Measurements from ENCODE around the gene PITPNM3. TPM values are rescaled to one million over a fixed set of nuclear protein-coding genes. Genes with fewer than 3 reads are reported as not detected.

PITPNM3 gene
- total RNA-seq, 1 experiment from 2014 or later, result 1.4 TPM

- no peaks in the 10 kb centered on the region for H3K9me3 ChIP-seq
- H3K4me3 ChIP-seq, result no peak overlapping the region
- no peak for DNase-seq
- H3K36me3 ChIP-seq, result no peaks in the 10 kb centered on the region
- no peaks in the 10 kb centered on the region for H3K27me3 ChIP-seq
Measured at GRCh38 chr17:6501359-6501758, 55.0 kb downstream of the PITPNM3 start.

GRCh38 chr17:6498901-6499540 is 57.3 kb downstream of the PITPNM3 start:
- Histone ChIP-seq H3K9me3 (no peaks in the 10 kb centered on the region), H3K36me3 (no peaks in the 10 kb centered on the region), H3K4me3 (no peak overlapping the region), H3K27me3 (no peaks in the 10 kb centered on the region)
- DNase-seq, result no peak

GRCh38 chr17:6498356-6498755 is 58.0 kb downstream of the PITPNM3 start:
- H3K27me3 ChIP-seq, result no peaks in the 10 kb centered on the region
- no peak for DNase-seq
- no peaks in the 10 kb centered on the region for H3K36me3 ChIP-seq
- no peak overlapping the region for H3K4me3 ChIP-seq
- no peaks in the 10 kb centered on the region for H3K9me3 ChIP-seq

- Histone ChIP-seq H3K27me3 (no peaks in the 10 kb centered on the region), H3K36me3 (no peaks in the 10 kb centered on the region), H3K9me3 (no peaks in the 10 kb centered on the region), H3K4me3 (no peak overlapping the region)
- no peak for DNase-seq
Measured at GRCh38 chr17:6497496-6498221, 58.7 kb downstream of the PITPNM3 start.

GRCh38 chr17:6496640-6497441 is 59.5 kb downstream of the PITPNM3 start:
- Histone ChIP-seq H3K9me3 (no peaks in the 10 kb centered on the region), H3K36me3 (no peaks in the 10 kb centered on the region), H3K27me3 (no peaks in the 10 kb centered on the region), H3K4me3 (no peak overlapping the region)
- no peak for DNase-seq

GRCh38 chr17:6496116-6496481 is 60.3 kb downstream of the PITPNM3 start:
- DNase-seq, result no peak
- Histone ChIP-seq H3K4me3 (no peak overlapping the region), H3K36me3 (no peaks in the 10 kb centered on the region)

GRCh38 chr17:6495450-6496115 is 60.8 kb downstream of the PITPNM3 start:
- no peaks in the 10 kb centered on the region for H3K27me3 ChIP-seq
- no peak for DNase-seq

More at GRCh38 chr17:6496116-6496481, 60.3 kb downstream of the PITPNM3 start:
- Histone ChIP-seq H3K9me3 (no peaks in the 10 kb centered on the region), H3K27me3 (no peaks in the 10 kb centered on the region)

GRCh38 chr17:6494239-6494941 is 62.0 kb downstream of the PITPNM3 start:
- peak; percentile 14 for DNase-seq
- no peaks in the 10 kb centered on the region for H3K9me3 ChIP-seq
- no peak overlapping the region for H3K4me3 ChIP-seq
- no peaks in the 10 kb centered on the region for H3K36me3 ChIP-seq
- no peaks in the 10 kb centered on the region for H3K27me3 ChIP-seq

More at GRCh38 chr17:6495450-6496115, 60.8 kb downstream of the PITPNM3 start:
- Histone ChIP-seq H3K4me3 (no peak overlapping the region), H3K36me3 (no peaks in the 10 kb centered on the region), H3K9me3 (no peaks in the 10 kb centered on the region)

GRCh38 chr17:6492892-6493674 is 63.3 kb downstream of the PITPNM3 start:
- Histone ChIP-seq H3K4me3 (no peak overlapping the region), H3K36me3 (no peaks in the 10 kb centered on the region), H3K27me3 (no peaks in the 10 kb centered on the region), H3K9me3 (no peaks in the 10 kb centered on the region)
- no peak for DNase-seq

GRCh38 chr17:6491071-6491700 is 65.2 kb downstream of the PITPNM3 start:
- no peak for DNase-seq
- no peaks in the 10 kb centered on the region for H3K36me3 ChIP-seq
- no peaks in the 10 kb centered on the region for H3K27me3 ChIP-seq
- no peaks in the 10 kb centered on the region for H3K9me3 ChIP-seq
- no peak overlapping the region for H3K4me3 ChIP-seq

- DNase-seq, result peak; percentile 70
- H3K4me3 ChIP-seq, result no peak overlapping the region
- no peaks in the 10 kb centered on the region for H3K27me3 ChIP-seq
- no peaks in the 10 kb centered on the region for H3K36me3 ChIP-seq
- H3K9me3 ChIP-seq, result no peaks in the 10 kb centered on the region
Measured at GRCh38 chr17:6489016-6489550, 67.3 kb downstream of the PITPNM3 start.

GRCh38 chr17:6488008-6488539 is 68.3 kb downstream of the PITPNM3 start:
- no peaks in the 10 kb centered on the region for H3K36me3 ChIP-seq
- H3K9me3 ChIP-seq, result no peaks in the 10 kb centered on the region
- DNase-seq, result no peak
- no peak overlapping the region for H3K4me3 ChIP-seq
- H3K27me3 ChIP-seq, result no peaks in the 10 kb centered on the region

- no peaks in the 10 kb centered on the region for H3K27me3 ChIP-seq
- H3K9me3 ChIP-seq, result no peaks in the 10 kb centered on the region
- no peak overlapping the region for H3K4me3 ChIP-seq
- peak; percentile 55 for DNase-seq
- H3K36me3 ChIP-seq, result no peaks in the 10 kb centered on the region
Measured at GRCh38 chr17:6487251-6488007, 68.9 kb downstream of the PITPNM3 start.

- Histone ChIP-seq H3K4me3 (no peak overlapping the region), H3K9me3 (no peaks in the 10 kb centered on the region), H3K36me3 (no peaks in the 10 kb centered on the region), H3K27me3 (no peaks in the 10 kb centered on the region)
- DNase-seq, result no peak
Measured at GRCh38 chr17:6485646-6486412, 70.5 kb downstream of the PITPNM3 start.

Data from MG63 (cell line).